Measurements from ENCODE around the gene RANBP17.

Gene RANBP17

DNA sequence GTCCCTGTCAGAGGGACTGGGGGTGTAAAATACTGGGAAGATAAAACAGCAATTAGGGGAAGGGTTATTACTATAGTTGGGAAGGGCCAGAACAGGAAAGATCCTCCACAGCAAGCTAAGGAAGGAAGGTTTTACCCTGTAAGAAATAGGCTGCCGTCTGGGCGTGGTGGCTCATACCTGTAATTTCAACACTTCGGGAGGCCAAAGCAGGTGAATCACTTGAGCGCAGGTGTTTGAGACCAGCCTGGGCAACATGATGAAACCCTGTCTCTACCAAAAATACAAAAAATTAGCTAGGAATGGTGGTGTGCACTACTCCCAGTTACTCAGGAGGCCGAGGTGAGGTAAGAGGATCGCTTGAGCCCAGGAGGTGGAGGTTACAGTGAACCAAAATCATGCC lies 282.1 kb downstream of the RANBP17 start:
- H3K4me3 ChIP-seq (ENCODE audit: low read length), result no peak overlapping the region
- DNase-seq (ENCODE audit: low read depth), result no peak
- TF ChIP-seq, protein P1, sequence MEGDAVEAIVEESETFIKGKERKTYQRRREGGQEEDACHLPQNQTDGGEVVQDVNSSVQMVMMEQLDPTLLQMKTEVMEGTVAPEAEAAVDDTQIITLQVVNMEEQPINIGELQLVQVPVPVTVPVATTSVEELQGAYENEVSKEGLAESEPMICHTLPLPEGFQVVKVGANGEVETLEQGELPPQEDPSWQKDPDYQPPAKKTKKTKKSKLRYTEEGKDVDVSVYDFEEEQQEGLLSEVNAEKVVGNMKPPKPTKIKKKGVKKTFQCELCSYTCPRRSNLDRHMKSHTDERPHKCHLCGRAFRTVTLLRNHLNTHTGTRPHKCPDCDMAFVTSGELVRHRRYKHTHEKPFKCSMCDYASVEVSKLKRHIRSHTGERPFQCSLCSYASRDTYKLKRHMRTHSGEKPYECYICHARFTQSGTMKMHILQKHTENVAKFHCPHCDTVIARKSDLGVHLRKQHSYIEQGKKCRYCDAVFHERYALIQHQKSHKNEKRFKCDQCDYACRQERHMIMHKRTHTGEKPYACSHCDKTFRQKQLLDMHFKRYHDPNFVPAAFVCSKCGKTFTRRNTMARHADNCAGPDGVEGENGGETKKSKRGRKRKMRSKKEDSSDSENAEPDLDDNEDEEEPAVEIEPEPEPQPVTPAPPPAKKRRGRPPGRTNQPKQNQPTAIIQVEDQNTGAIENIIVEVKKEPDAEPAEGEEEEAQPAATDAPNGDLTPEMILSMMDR (conservative IDR thresholded peaks at IDR 0.05; ENCODE audit: low read depth, low read length), result no peak

DNA sequence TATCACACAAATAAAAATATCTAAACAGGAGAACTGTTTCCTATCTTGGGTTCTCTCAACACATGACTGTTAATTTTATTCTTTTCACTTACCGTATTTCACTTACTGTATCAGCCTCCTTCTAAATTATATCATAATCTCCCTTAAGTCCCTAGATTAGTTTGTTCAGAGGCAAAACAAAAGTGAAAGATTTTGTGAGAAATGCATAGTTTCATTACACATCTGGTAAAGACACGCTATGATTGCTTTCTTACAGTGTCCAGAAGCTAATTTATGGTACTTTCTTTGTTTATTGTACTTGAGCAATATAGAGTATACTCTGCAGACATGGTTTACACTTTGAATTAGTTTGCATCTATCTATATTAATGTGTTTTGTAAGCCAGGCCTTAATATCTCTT lies 287.5 kb downstream of the RANBP17 start:
- TF ChIP-seq, protein P1 (conservative IDR thresholded peaks at IDR 0.05; ENCODE audit: low read depth, low read length), result no peak
- no peak for DNase-seq (ENCODE audit: low read depth)
- H3K4me3 ChIP-seq (ENCODE audit: low read length), result no peak overlapping the region

DNA sequence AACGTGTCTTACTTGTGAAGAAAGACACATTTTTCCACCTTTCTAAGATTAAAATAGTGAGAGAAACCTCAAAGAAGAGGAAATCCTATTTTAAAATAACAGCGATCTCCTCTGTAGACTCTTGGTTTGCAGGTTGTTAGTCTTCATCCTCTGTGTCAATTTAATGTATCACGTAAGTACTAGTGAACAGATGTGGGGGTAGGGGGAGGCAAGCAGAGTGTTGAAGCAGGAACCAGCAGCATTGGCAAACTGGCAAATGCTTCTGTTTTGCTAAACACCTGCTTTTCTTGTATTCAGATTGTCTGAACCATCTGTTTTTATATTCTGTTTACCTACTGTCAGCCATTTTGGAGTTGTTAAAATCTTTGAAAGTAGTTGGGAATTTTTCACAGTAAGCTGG lies 288.0 kb downstream of the RANBP17 start:
- TF ChIP-seq, protein P1 (conservative IDR thresholded peaks at IDR 0.05; ENCODE audit: low read depth, low read length), result no peak
- DNase-seq (ENCODE audit: low read depth), result no peak

DNA sequence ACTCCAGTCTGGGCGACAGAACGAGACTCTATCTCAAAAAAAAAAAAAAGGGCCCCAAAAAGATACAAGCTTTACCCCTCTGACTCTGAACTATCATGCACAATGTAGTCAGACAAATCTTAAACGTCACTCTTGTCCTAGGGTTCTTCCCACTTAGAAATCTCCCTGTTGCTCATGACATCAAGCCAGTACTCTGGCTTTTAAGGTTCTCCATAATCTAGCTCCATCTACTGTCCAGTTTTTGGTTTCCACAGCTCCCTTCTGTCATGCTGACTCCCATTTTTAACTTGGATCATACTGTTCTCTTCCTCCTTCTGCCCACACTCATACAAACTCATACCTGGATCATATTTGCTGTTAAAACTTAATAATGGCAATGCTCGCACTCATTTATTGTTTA lies 290.6 kb downstream of the RANBP17 start:
- DNase-seq (ENCODE audit: low read depth), result no peak
- H3K4me3 ChIP-seq (ENCODE audit: low read length), result no peak overlapping the region
- TF ChIP-seq, protein P1 (conservative IDR thresholded peaks at IDR 0.05; ENCODE audit: low read depth, low read length), result peak; percentile 21

More for the DNA sequence above, 288.0 kb downstream of the RANBP17 start:
- no peak overlapping the region for H3K4me3 ChIP-seq (ENCODE audit: low read length)

DNA sequence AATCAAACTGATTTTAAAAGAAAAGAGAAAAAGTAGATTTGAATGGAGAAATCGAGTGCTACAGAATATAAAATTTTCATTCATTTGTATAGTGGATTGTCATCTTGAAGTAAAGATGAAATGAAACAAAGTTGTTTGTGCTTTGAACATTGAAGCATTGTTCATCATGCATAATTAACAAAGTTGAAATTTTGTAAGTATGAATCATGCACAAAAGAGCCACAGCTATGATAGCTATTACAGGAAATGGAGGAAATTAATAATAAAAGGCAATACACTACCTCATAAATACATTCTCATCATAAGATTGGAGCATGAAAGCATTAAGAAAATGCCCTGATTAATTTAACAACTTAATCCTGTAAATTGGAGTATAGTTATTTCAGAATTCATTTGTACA lies 293.8 kb downstream of the RANBP17 start:
- no peak for DNase-seq (ENCODE audit: low read depth)
- H3K4me3 ChIP-seq (ENCODE audit: low read length), result no peak overlapping the region
- TF ChIP-seq, protein P1 (conservative IDR thresholded peaks at IDR 0.05; ENCODE audit: low read depth, low read length), result no peak

DNA sequence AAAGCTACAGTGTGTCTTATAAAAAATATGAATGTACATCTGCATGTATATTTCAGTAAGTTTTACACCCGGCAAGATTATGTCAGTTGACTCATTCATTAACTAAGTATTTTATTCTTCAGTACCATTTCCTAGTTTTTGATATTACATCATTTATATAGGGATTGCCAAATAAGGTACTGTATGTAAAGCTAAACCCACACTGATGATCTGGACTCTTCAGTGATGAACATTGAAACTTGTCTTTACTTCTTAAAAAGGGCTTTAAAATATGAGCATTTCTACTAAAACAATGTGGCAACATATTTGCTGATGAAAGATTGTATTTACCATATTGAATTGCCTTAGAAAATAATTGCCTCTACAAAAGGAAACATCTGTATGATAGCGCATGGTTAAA lies 295.5 kb downstream of the RANBP17 start:
- DNase-seq (ENCODE audit: low read depth), result no peak
- H3K4me3 ChIP-seq (ENCODE audit: low read length), result no peak overlapping the region
- TF ChIP-seq, protein P1 (conservative IDR thresholded peaks at IDR 0.05; ENCODE audit: low read depth, low read length), result no peak

DNA sequence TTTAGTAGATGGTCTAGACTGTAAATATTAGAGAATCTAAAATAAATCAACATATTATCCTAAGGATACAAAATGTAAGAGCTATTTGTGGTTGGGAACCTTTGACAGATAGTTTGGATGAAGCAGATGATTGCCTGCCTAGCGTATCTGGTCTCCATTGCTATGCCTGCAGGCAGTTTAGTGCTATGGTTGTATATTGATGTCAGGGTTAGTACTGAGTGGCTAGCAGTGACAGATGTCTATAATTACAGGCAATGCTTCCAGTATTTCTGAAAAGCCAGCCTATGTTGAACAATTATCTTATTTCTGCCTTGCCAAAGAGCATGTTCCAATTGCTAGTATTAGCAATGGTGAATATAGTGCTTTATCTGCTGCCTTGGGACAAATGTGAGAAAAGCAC lies 296.0 kb downstream of the RANBP17 start:
- H3K4me3 ChIP-seq (ENCODE audit: low read length), result no peak overlapping the region
- TF ChIP-seq, protein P1 (conservative IDR thresholded peaks at IDR 0.05; ENCODE audit: low read depth, low read length), result no peak
- DNase-seq (ENCODE audit: low read depth), result no peak
